ENCODE results near the gene CFB.
"Not testable (repeated sequence)": the region's sequence is repeated elsewhere in the genome, so short reads cannot be mapped to it uniquely, and the experiment has no call there.

Gene CFB

DNA sequence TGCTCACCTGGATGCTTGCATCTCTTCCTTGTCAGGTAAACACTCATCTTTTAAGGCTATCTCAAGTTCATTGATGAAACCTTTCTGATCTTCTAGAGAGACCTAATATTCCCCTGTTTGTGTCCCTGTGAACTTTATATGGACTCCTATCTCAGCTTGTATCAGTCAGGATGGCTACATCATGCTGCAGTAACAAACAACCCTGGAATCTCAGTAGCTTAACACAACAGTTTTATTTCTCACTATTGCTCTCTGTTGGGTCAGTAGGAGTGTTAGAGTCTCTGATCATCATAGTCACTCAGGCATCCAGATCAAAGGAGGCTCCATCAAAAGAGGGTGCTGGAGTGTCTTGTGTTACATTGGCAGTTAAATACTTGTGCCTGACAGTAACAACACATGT lies 30.5 kb upstream of the CFB start:
- DNase-seq, result no peak

DNA sequence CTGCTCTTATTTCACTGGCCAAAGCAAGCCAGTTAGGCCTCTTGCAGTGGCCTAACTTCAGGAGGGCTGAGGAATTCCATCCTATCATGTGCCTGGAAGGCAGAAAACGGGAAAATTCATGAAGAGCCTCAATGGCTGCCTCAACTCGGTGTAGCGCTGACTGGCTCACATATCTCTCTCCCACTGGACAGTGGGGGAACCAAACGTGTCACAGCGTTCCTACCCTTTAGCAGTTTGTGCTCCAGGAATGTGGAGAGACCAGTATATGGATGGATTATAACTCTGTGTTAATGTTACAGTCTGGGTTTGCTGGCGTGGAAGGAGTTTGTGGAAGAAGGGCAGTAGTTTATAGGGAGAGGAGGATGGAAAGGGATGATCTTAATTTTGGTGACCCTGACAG lies 30.1 kb upstream of the CFB start:
- DNase-seq, result no peak

DNA sequence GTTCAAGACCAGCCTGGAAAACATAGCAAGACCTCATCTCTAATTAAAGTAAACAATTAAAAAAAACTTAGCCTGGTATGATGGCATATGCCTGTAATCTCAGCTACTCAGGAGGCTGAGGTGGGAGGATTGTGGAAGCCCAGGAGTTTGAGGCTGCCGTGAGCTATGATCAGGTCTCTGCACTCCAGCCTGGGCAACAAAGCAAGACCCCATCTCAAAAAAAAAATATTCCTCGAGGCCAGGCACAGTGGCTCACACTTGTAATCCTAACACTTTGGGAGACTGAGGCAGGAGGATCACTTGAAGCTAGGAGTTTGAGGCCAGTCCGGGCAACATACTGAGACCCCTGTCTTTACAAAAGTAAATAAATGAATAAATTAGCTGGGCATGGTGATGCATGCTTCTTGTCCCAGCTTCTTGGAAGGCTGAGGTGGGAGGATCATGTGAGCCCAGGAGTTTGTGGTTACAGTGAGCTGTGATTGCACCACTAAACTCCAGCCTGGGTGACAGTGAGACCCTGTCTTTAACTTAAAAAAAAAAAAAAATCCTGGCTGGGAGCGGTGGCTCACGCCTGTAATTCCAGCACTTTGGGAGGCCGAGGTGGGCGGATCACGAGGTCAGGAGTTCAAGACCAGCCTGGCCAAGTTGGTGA lies 27.7 kb upstream of the CFB start:
- no peak for DNase-seq

DNA sequence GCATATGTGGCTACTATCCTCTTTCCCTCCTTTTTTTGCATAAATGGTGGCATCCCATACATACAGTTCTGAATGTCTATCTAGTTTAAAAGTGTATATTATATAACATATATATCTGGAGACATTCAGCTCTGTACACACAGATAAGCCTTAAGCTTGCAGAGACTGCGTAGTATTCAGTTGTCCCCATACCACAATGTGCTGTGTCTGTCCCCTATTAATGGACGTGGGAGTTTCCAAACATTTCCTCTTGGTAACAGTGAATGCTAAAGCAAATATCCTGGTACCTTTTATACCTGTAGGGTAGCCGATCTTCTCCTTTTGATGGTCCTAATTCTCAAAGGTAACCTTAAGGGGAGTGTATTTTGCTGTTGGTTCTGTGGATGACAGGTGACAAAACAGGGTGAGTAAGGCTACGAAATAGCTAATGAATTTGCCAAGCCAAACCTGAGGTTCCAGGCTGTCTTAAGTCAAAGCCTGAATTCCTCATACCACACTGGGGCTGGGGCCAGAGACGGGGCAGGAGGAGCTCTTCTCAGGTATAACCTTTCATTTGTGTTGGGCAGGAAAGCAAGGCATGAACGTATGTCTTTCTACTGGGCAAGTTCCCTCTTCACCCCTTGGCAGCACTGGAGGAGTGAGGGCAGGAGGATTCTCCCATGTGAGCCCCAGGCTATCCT lies 26.1 kb upstream of the CFB start:
- DNase-seq, result no peak

DNA sequence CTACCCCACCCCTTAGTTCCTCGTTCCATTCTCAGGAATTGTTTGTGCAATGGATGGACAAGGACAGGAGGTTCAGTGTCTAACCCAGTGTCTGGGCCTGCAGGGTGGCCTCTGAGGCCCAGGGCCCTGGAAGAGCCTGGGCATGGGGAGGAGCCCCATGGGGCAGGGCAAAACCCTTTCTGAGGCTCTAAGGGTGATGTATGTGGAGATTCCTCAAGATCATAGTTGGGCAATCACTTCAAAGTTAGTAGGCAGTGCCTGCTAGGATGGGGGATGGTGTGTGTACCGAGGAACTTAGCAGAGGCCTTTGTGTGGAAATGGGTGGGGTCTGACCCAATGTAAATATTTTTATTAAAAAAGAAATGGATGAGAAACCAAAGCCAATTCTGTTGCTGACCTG lies 25.1 kb upstream of the CFB start:
- DNase-seq, result no peak

DNA sequence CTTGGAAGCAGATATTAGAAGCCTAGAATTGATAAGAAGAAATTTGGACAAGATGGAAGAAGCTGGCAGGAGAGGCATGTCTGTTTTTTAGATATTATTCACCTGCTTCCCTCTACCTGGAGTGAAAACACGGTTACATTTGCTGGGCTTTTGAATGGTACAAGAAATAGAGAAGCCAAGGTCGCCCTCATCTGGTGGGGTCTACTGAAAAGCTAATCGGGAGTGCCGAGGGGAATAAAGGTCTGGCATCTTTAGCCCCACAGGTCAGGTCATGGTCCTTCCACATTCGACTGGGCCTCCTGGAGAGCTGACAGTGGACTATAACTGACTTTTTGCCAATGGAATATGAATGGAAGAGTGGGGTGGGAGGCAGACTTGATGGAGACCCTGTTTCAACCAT lies 23.0 kb upstream of the CFB start:
- DNase-seq, result no peak

DNA sequence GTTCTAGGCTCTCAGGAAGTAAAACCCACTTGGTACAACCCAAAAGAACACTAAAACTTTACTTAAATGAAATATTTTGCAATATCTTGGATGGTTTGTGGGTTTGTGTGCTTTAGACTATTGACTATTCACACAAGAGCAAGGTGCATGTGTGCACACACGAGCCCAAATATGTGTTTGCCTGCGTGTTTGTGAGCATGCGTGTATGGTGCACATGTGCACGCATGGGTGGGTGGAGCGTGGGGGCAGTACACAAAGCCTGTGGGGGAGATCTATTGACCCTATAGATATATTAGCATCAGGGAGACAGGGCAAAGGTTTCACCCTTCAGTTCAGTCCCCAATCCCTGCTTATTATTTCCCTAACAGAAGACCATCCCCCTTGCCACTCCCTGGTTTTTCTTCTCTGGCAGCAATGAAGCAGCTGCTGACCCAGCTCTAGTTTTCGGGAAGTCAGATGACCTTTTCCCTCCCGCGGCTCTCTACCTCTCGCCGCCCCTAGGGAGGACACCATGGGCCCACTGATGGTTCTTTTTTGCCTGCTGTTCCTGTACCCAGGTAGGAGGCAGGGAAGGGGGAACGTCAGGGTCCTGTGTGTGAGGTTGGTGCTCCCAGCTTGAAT lies 18.5 kb upstream of the CFB start, which contains the start of gene C2:
C2 (plus strand) TSS at position 476 of the 621 bp plus-strand sequence; CDS start at position 512, 36 bp downstream.
- no peak for DNase-seq

DNA sequence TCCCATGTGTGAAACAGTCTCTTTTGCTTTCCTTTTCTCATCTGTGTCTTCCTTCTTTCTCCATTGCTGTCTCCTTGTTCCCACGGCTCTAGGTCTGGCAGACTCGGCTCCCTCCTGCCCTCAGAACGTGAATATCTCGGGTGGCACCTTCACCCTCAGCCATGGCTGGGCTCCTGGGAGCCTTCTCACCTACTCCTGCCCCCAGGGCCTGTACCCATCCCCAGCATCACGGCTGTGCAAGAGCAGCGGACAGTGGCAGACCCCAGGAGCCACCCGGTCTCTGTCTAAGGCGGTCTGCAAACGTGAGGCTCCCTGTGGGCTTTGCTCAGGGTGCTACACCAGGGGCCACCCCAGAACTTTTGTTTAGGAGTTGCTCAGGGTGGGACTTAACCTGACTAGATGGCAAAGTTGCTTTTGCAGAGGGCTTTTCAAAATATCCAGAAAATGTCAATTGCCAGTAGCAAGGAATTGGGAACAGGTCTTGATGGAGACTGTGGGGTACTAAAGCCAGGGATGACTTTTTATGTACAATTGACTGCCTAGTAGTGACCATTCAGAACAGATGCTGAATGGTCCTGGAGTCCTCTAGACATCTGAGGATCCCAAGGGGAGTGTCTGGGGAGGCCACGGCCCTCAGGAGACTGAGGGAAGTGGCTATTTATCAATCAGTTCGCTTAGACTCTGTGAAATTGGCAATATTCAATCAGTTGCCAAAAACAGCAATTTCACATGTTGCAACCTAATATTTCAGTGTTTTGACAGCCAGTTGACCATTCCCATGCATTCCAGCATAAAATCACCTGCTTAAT lies 17.8 kb upstream of the CFB start:
- DNase-seq, result no peak

DNA sequence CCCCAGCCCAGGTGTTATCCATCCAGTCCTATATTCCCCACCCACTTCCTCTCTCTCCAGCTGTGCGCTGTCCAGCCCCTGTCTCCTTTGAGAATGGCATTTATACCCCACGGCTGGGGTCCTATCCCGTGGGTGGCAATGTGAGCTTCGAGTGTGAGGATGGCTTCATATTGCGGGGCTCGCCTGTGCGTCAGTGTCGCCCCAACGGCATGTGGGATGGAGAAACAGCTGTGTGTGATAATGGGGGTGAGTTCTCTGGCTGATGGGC lies 17.3 kb upstream of the CFB start:
- no peak for DNase-seq

DNA sequence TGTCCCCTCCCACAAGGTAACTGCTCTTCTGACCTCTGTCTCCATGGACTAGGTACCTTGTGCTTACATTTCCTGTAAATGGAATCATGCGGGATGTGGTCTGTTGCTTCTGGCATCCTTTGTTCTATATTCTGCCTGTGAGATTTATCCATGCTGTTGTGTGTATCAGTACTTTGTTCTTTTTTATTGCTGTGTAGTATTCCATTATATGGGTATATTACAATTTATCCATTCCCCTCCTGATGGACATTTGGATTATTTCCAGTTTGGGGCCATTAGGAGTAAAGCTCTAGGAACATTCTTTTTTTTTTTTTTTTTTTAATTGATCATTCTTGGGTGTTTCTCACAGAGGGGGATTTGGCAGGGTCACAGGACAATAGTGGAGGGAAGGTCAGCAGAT lies 14.9 kb upstream of the CFB start:
- no peak for DNase-seq

DNA sequence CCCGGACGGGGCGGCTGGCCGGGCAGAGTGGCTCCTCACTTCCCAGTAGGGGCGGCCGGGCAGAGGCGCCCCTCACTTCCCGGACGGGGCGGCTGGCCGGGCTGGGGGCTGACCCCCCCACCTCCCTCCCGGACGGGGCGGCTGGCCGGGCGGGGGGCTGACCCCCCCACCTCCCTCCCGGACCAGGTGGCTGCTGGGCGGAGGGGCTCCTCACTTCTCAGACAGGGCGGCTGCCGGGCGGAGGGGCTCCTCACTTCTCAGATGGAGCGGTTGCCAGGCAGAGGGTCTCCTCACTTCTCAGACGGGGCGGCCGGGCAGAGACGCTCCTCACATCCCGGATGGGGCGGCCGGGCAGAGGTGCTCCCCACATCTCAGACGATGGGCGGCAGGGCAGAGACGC lies 13.8 kb upstream of the CFB start:
- not testable (repeated sequence) for DNase-seq

DNA sequence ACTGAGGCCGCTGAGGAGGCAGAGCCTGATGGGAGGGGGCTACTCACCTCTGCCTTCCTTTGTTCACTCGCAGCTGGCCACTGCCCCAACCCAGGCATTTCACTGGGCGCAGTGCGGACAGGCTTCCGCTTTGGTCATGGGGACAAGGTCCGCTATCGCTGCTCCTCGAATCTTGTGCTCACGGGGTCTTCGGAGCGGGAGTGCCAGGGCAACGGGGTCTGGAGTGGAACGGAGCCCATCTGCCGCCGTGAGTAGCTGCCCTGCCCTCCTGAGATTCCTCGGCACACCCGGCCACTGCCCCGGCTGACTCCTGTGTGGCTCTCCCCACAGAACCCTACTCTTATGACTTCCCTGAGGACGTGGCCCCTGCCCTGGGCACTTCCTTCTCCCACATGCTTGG lies 12.4 kb upstream of the CFB start:
- DNase-seq, result no peak

DNA sequence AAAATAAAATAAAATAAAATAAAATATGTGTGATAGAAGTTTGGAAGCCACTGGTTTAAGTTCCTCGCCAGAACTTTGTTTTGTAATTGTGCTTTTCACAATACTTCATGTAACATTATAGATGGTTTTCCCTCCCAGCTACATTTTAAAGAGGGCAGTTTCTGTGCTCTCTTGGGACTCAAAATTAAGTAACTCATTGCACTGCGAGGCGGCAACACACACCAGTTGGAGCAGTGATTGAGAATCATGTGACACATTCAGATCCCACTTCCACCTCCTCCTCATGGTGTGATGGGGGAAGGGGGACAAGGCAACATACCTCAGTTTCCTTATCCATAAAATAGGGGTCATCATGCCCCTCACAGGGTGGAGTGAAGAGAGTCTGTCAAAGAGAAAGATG lies 10.9 kb upstream of the CFB start:
- DNase-seq, result no peak

DNA sequence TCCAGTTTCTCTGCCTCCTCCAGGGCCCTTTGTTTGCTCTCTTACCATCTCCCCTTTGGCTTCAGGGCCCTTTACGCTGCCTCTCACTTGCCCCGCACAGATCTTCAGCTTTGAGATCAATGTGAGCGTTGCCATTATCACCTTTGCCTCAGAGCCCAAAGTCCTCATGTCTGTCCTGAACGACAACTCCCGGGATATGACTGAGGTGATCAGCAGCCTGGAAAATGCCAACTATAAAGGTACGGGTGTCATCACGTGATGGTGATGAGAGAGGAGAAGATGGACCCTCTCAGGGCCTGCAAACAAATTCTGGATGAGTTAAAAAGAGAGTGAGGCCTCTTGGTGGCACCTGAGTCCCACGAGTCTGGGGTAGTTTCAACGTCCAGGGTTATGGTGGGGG lies 10.1 kb upstream of the CFB start:
- DNase-seq, result no peak

DNA sequence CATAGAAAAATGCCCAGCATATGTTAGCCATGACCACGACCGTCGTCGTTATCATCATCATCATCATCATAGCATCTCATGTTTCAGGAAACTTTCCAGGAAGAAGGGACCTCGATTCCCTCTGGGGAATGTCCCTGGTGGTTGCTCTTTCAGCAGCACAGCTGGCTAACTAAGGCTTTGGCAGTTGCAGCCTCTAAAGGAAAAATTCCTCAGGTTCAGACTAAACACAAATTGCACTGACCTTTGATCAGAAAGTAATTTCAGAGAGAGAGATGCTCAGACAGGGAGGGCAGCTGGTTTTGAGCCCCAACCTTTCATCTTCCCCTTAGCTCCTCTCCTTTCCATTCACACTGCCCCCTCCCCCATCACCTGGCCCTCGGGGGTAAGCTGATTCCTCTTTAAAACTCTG lies 5.6 kb upstream of the CFB start:
- DNase-seq, result no peak

DNA sequence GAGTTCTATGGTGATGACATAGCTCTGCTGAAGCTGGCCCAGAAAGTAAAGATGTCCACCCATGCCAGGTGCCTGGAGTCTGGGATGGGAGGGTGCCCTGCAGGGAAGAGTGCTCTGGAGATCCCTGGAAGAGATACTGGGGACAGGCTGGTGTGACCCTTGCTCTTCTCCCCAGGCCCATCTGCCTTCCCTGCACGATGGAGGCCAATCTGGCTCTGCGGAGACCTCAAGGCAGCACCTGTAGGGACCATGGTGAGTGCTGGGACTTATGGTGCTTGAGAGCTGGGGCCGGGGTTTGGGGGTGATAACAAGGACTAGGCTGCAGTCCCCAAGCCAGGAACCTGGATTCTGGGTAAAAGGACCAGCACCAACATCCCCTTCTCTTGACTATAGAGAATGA lies 2.2 kb upstream of the CFB start:
- no peak for DNase-seq

DNA sequence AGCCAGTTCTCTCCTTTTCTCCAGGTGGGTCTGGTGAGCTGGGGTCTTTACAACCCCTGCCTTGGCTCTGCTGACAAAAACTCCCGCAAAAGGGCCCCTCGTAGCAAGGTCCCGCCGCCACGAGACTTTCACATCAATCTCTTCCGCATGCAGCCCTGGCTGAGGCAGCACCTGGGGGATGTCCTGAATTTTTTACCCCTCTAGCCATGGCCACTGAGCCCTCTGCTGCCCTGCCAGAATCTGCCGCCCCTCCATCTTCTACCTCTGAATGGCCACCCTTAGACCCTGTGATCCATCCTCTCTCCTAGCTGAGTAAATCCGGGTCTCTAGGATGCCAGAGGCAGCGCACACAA lies 765 bp upstream of the CFB start:
- DNase-seq, result no peak

DNA sequence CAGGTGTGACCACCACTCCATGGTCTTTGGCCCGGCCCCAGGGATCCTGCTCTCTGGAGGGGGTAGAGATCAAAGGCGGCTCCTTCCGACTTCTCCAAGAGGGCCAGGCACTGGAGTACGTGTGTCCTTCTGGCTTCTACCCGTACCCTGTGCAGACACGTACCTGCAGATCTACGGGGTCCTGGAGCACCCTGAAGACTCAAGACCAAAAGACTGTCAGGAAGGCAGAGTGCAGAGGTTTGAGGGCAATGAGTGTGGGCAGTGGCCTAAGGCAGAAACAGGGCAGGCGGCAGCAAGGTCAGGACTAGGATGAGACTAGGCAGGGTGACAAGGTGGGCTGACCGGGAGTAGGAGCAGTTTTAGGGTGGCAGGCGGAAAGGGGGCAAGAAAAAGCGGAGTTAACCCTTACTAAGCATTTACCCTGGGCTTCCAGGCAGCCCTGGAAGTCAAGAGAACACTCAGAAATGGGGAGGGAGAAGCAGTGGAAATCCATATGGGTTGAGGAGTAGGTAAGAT lies 533 bp downstream of the CFB start:
- DNase-seq, result no peak

DNA sequence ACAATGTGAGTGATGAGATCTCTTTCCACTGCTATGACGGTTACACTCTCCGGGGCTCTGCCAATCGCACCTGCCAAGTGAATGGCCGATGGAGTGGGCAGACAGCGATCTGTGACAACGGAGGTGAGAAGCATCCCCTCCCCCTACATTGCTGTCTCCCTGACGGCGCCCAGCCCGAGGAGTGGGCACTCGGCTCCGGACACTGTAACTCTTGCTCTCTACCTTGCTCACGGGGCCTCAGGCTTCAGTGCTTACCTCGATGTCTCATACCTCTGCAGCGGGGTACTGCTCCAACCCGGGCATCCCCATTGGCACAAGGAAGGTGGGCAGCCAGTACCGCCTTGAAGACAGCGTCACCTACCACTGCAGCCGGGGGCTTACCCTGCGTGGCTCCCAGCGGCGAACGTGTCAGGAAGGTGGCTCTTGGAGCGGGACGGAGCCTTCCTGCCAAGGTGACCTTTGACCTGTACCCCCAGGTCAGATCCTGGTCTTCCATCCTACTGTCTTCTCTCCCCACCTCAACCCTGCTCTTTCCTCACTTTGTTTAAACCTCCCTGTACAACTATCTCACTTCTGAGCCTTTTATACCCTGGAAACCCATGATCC lies 1.3 kb downstream of the CFB start:
- DNase-seq, result no peak

DNA sequence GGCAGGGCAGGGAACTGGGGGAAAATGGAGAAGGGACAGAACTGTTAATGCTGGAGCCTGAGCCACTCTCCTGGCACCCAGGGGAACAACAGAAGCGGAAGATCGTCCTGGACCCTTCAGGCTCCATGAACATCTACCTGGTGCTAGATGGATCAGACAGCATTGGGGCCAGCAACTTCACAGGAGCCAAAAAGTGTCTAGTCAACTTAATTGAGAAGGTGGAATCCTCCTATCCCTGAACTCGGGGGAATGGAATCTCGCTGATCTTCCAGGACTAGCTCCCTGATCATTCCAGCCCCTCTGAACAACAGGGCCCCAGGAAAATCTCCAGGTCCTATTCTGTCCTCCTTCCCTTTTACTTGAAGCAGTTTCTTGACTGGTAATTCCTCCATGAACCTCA lies 2.0 kb downstream of the CFB start:
- no peak for DNase-seq

DNA sequence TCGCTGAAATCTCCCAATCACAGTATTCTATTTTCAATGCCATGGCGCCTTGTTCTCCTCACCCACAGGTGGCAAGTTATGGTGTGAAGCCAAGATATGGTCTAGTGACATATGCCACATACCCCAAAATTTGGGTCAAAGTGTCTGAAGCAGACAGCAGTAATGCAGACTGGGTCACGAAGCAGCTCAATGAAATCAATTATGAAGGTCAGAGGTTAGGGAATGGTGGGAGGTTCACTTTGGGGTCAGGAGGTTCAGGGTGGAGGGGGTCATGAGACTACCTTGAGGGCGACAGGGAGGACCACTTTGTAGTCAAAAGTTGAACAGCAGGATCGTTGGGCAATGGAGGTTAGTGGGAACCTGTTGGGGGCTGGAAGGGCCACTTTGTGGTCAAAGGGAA lies 2.4 kb downstream of the CFB start:
- no peak for DNase-seq

DNA sequence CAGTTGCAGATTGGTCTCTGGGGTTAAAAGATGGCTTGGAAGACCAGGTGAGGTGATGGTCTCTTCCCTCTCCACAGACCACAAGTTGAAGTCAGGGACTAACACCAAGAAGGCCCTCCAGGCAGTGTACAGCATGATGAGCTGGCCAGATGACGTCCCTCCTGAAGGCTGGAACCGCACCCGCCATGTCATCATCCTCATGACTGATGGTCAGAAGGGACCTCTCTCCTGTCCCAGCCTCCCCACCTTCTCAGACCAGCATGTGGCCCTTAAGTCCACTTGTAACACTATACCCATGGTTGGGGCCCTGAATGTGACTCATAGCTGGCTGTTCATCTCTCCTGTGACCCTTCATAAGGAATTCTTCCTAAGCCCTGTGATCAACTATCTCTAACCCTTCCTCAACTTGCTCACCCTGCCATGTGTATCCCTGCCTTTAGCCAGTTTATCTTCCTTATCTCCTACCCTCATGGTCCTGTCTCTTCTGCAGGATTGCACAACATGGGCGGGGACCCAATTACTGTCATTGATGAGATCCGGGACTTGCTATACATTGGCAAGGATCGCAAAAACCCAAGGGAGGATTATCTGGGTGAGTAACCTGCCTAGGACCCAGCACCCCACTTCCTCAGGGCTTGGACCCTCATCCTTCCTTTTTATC lies 3.0 kb downstream of the CFB start:
- DNase-seq, result no peak
